ENCODE data around the gene MYLIP.

- TF ChIP-seq CTCF (IDR thresholded peaks at IDR 0.05) = no peak
- no peak for TF ChIP-seq POLR2A (IDR thresholded peaks at IDR 0.05)
These were observed 30.2 kb downstream of the MYLIP start for GRCh38 chr6:16158943-16159557.

Measured in Peyer's patch (tissue), 4 donors.